Islet of Langerhans (tissue), 1 donor: ENCODE results near the gene GALT.

Experiments used
- FAIRE-seq: peaks from one replicate; lab custom pipeline; 2011; peaks lifted over from hg19 to GRCh38; lab: Jason Lieb, UNC

GALT gene

GRCh38 chr9:34646211-34647083 is at the start of gene GALT:
Gene GALT (plus strand): TSS chr9:34646675. CDS start chr9:34646705, 30 bp downstream.
- FAIRE-seq: no peak

- FAIRE-seq: no peak
Observed at GRCh38 chr9:34599546-34599945, 46.9 kb upstream of the GALT start.

- no peak for FAIRE-seq
Observed at GRCh38 chr9:34600908-34601307, 45.6 kb upstream of the GALT start.

- no peak for FAIRE-seq
Observed at GRCh38 chr9:34601937-34602573, 44.4 kb upstream of the GALT start.

GRCh38 chr9:34603610-34604231 is 42.8 kb upstream of the GALT start:
- peak; percentile 13 for FAIRE-seq

DNA sequence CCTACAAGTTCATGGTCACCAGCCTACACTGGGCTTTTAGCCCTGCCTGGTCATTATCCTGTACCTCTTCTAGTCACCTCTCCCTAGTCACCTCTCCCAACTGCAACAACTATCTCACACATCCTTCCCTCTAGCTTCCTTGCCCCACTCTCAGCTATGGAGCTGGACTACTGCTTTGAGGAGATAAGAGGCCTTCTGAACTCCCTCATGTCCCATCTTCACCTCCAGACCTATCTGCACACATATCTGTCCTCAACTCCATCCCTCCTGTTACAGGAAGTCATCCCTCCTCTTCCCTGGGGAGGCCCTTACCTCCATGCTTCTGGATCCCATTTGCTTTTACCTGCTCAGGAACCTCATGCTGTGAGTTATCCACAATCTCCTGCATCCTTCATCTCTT is 40.3 kb upstream of the GALT start:
- no peak for FAIRE-seq

DNA sequence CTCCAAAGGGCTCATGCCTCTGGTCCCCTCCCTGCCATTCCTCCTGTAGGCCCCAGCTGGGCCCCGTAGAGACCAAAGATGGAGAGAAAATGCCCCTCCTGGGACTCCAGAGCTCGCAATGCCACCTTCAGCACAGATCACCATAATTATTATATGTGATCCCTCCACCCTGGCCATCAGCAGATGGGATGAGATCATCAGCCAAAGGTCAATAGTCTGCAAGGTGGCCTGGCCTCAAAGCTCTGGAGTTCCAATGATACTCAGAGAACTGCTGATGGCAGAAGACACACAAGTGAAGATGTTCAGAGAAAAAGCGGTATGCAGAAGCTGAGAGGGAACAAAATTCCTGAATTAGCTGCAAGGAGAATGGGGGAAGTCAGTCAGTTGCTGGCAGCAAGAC is 39.6 kb upstream of the GALT start:
- FAIRE-seq: no peak

GRCh38 chr9:34607331-34607730 is 39.1 kb upstream of the GALT start:
- FAIRE-seq: no peak

- FAIRE-seq: no peak
Observed at GRCh38 chr9:34610434-34611206, 35.9 kb upstream of the GALT start.

DNA sequence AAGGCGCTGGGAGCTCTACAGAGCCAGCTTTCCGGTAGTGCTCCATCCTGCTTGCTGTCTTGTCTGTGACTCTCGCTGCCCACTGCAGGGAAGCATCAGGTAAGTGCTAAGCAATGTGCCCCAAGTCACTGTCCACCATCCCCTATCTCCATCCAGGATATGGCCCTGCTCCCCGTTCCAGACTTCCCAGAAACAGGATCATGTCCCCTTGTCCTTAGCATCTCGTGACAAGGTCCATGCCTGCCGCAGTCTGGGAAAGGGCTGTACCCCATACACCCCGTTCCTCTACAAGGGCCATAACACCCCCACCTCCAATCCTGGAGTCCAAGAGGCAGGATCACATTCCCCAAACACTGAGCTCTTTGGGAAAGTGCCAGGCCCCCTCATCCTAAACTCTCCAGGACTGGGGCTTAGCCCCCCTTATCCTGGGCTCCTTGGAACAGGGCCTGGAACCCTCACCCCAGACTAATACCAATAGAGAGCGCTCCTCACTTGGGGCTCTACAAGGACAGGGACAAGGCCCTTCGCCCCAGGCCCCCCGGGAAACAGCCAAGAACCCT is 35.1 kb upstream of the GALT start:
- FAIRE-seq: no peak

GRCh38 chr9:34611811-34612787 is 34.4 kb upstream of the GALT start, which contains the start of gene RPP25L:
Gene RPP25L (minus strand): TSS chr9:34612097. CDS start chr9:34611296, 801 bp downstream.
- no peak for FAIRE-seq

- no peak for FAIRE-seq
Observed at GRCh38 chr9:34612788-34613390, 33.6 kb upstream of the GALT start.

DNA sequence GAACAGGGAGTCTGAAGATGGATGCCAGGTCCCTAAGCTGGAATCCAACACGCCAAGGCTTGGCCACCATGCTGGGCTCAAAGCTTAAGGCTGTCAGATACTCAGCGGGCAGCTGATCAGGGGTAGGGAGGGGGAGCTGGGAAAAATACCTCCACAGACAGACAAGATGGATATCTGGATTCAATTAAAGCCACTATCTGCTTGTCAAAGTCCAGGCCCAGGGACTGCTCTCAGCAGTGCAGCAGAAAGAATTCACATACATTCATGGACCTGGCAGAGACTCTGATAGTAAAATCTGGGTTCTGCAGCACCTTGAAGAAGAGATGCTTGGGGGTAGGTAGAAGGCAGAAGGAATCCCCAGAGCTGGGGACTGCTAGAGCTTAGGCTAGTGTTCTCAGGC is 31.3 kb upstream of the GALT start:
- FAIRE-seq: no peak

- FAIRE-seq: peak; percentile 98
Observed at GRCh38 chr9:34620061-34620994, 26.1 kb upstream of the GALT start, which contains the start of gene DCTN3. Gene DCTN3 (minus strand): TSS chr9:34620495. CDS start chr9:34620464, 31 bp downstream.

- no peak for FAIRE-seq
Observed at GRCh38 chr9:34623374-34624235, 22.9 kb upstream of the GALT start.

GRCh38 chr9:34624475-34625185 is 21.8 kb upstream of the GALT start:
- no peak for FAIRE-seq

- no peak for FAIRE-seq
Observed at GRCh38 chr9:34625186-34625486, 21.3 kb upstream of the GALT start.
